Measurements from ENCODE around the gene SYMPK.

DNA sequence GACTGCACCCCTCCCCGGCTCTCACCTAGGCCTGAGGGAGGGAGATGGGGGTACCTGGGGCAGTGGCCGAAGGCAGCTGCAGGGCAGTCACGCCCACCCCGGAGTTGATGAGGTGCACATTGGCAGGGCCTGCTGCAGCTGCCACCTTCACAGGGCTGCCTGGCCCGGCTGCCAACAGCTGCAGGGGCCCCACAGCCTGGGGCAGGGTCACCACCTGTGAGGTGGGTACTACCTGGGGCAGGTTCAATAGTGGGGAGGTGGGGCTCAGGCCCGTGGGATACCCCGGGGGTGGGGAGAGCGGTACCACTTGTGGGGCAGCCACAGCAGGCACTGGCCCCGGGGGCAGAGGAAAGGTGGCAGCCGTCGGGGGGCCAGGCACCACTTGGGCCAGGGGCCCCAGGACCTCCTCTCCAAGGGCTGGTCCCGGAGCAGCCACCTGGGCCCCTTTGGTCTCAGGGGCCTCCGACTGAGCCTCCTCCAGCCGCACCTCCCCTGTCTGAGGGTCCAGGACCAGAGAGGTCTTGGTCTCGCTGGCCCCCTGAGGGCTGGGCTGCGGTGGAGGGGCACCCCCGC, 96.6 kb downstream of the SYMPK start:
- TF ChIP-seq, protein P1, sequence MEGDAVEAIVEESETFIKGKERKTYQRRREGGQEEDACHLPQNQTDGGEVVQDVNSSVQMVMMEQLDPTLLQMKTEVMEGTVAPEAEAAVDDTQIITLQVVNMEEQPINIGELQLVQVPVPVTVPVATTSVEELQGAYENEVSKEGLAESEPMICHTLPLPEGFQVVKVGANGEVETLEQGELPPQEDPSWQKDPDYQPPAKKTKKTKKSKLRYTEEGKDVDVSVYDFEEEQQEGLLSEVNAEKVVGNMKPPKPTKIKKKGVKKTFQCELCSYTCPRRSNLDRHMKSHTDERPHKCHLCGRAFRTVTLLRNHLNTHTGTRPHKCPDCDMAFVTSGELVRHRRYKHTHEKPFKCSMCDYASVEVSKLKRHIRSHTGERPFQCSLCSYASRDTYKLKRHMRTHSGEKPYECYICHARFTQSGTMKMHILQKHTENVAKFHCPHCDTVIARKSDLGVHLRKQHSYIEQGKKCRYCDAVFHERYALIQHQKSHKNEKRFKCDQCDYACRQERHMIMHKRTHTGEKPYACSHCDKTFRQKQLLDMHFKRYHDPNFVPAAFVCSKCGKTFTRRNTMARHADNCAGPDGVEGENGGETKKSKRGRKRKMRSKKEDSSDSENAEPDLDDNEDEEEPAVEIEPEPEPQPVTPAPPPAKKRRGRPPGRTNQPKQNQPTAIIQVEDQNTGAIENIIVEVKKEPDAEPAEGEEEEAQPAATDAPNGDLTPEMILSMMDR (IDR thresholded peaks at IDR 0.05) = no peak
- no peak for TF ChIP-seq POLR2AphosphoS5 (IDR thresholded peaks at IDR 0.05)
- no peak for TF ChIP-seq POLR2A (IDR thresholded peaks at IDR 0.05)

Data from suprapubic skin (tissue), 4 donors.